ENCODE results near the gene STPG2.

GRCh38 chr4:97987019-97987648 lies 156.1 kb downstream of the STPG2 start:
- no peak for TF ChIP-seq RCOR1 (IDR thresholded peaks at IDR 0.05; ENCODE audit: insufficient replicate concordance, low read length)
- TF ChIP-seq CTCF (conservative IDR thresholded peaks at IDR 0.05; ENCODE audit: low read depth, low read length), result peak; percentile 30; the same call in 1 of the 2 replicates
- TF ChIP-seq SMC3 (IDR thresholded peaks at IDR 0.05; ENCODE audit: low read depth, low read length), result no peak
- no peak for TF ChIP-seq RFX5 (IDR thresholded peaks at IDR 0.05; ENCODE audit: low read depth, low read length)
- no peak for TF ChIP-seq POLR2A (IDR thresholded peaks at IDR 0.05; ENCODE audit: low read depth, low read length)
- TF ChIP-seq RAD21 (IDR thresholded peaks at IDR 0.05; ENCODE audit: low read length), result no peak; the same call in 1 of the 2 replicates
- TF ChIP-seq MAZ (IDR thresholded peaks at IDR 0.05; ENCODE audit: borderline replicate concordance, low read depth, low read length), result no peak
- no peak for TF ChIP-seq CEBPB (IDR thresholded peaks at IDR 0.05; ENCODE audit: low read depth, low read length)
- no peak for TF ChIP-seq USF2 (IDR thresholded peaks at IDR 0.05; ENCODE audit: low read depth, low read length)
- TF ChIP-seq CHD1 (IDR thresholded peaks at IDR 0.05; ENCODE audit: low read depth, low read length), result no peak
- no peak for TF ChIP-seq FOS (IDR thresholded peaks at IDR 0.05; ENCODE audit: low read depth, low read length)
- TF ChIP-seq MXI1 (IDR thresholded peaks at IDR 0.05; ENCODE audit: borderline replicate concordance, low read depth, low read length), result no peak
